SH-SY5Y (cell line): ENCODE measurements around the gene SLC24A3.

ENCODE experiments used
- GATA2 ChIP-seq: IDR thresholded peaks from 2 replicates; pipeline ENCODE4 v1.6.1; 2011; ENCODE audit warnings: mild to moderate bottlenecking, low read depth, low read length
- GATA3 ChIP-seq: IDR thresholded peaks from 2 replicates; pipeline ENCODE4 v1.6.1; 2011; ENCODE audit warnings: low read depth, mild to moderate bottlenecking, low read length, moderate library complexity

Gene SLC24A3

DNA sequence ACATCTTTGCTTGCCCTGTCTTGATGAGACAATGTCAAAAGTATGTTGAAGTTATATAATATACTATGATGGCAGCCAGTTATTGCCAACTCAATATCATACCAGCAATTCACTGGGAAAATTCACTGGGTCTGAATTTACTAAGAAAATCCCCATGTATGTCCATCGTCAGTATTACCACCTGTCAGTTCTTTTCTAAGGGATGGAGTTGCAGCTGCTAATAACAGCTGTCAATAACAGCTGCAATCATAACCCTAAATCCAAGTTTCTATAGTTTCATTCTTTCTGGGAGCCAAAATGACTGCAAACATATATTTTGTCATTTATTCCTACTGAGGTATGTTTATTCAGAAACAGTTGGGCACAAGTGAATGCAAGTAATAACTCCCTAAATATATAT, 413.0 kb downstream of the SLC24A3 start:
- TF ChIP-seq GATA3 = no peak
- no peak for TF ChIP-seq GATA2

DNA sequence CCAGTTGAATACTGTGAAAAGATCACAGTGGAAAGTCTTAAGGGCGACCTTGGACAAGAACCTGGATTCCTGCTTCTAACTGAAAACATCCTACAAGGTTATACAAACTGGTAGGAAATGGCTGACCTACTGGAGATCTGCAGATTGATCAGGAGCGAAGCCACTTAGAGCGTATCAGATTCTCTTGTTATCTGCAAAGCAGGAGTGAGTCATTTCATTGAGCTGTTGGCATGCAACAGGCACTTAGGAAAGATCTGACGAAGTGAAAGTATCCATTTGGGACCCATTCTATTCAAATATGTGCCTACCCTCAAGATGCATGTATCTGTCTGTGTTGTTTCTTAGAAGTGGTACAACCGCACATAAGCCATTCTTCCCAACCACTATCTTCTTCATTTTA, 414.5 kb downstream of the SLC24A3 start:
- TF ChIP-seq GATA3 = no peak

DNA sequence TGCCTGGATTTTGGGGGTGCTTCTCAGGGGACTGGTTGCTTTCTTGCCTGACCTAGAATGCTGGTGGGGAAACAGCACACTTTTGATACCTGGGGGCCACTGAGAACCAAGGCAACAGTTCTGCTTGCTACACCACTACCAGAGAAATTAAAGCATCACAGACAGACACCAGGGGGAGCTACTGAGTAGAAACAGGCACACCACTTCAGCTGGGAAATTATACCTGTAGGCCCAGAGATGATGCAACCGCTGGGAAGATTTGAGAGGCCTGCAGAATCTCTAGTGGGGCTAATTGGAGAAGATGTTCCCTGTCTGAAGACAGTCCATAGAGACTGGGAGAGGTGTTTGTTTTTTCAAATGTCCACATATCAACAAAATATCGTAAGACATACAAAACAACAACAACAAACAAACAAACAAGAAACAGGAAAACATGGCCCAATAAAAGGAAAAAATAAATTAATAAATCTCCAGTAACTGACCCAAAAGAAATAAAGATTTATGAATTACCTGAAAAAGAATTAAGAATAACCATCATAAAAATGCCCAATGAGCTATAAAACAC, 416.2 kb downstream of the SLC24A3 start:
- no peak for TF ChIP-seq GATA2
- no peak for TF ChIP-seq GATA3

DNA sequence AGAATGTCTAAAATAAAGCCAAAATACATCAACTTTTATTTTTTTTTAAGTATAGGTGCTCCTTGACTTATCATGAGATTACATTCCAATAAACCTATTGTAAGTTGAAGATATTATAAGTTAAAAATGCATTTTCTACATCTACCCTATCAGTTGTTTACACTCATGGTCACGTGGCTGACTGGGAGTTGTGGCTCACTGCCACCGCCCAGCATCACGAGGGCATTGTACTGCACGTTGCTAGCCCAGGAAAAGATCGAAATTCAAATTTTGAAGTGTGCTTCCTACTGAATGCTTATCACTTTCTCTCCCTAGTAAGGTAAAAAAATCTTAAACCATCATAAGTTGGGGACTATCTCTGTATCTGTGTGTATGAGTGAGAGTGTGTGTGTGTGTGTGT, 419.0 kb downstream of the SLC24A3 start:
- no peak for TF ChIP-seq GATA3
- no peak for TF ChIP-seq GATA2

DNA sequence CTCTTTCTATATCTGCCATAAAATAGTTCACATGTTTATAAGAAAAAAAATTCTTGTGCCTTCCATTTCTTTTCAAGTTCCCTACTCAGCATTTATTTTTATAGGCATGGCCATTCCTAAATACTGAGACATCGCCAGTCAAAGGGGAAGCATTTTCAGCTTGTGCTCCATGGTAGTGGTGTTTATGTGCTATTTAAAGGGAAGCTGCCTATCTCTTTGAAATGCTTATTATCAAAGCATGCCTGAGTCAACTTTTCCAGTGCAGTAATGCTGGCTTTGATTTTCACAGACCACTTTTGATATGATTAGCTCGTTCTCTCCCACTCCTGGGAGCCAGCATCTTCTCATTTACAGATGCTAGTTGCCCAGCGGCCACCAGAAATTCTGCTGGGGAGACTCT, 421.5 kb downstream of the SLC24A3 start:
- TF ChIP-seq GATA2 (no peak), GATA3 (no peak)

DNA sequence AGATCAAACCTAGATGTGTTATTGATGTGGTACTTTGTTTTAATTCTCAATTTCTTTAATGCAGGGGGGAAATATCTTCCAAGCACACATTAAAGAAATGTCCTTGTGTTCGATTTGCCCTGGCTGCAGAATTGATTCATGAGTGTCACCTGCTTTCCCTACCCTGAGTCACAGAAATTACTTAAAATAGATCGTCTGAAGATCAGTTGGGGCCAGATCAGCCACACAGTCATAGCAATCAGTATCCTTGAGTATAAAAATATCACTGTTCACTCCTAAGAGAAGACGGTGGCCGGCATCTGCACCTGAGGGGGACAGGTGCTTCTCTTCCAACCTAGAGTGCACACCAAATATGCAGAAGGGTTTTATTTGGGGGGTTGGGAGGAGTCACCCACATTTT, 430.4 kb downstream of the SLC24A3 start:
- no peak for TF ChIP-seq GATA3
- no peak for TF ChIP-seq GATA2

DNA sequence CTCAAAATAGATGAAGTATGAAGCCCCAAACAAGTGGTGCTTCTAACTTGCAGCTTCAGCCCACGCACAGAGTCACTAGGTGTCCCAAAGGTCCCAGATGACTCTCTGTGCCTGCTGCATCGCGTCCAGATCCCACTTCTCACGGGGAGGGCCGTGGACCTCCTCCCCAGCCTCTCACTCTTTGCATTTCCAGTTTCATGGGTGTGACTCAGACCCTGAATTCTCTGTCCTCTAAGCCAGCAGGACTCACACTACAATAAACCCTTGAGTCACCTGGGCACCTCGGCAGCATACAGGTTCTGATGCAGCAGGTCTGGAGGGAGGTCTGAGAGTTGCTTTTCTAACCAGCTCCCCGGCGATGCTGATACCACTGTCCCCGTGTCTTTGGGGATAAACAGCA, 431.6 kb downstream of the SLC24A3 start:
- TF ChIP-seq GATA3 (no peak), GATA2 (no peak)

DNA sequence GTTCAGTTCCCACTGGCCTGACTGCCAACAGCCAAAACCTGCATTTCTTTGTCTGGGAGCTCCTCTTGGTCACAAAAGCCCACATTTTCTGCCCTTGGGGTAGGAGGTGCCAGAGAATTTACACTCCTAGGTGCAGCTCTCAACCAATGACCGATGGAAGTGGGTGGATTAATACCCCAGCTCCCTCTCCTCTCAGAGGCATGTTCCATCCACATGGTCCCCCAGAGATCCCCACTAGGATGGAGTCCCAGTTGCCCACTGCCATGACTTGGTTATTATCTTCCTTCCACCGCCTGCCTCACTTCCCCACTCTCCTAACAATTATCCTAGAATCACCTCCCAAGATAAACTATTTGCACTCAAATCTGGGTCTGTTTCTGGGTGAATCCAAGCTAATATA, 434.5 kb downstream of the SLC24A3 start:
- TF ChIP-seq GATA3 = no peak
- TF ChIP-seq GATA2 = no peak

DNA sequence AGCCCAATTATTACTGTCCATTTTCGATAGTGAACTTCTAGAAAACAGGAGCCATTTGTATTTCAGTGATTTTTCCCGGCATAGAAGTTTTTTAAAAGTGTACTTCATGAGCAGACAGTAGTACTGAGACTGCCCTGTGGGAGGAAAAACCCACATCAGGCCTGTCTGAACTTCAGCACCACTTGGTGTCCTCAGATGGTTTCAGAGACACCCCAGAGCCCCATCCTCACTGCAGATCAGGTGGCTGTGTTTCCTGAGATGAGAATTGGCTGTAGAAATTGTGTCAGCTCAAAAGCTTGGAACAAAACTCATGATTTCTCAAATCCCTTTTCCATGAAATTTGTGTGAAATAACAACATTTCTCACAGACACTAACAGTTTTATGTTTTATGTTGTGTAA, 435.6 kb downstream of the SLC24A3 start:
- no peak for TF ChIP-seq GATA2
- no peak for TF ChIP-seq GATA3

DNA sequence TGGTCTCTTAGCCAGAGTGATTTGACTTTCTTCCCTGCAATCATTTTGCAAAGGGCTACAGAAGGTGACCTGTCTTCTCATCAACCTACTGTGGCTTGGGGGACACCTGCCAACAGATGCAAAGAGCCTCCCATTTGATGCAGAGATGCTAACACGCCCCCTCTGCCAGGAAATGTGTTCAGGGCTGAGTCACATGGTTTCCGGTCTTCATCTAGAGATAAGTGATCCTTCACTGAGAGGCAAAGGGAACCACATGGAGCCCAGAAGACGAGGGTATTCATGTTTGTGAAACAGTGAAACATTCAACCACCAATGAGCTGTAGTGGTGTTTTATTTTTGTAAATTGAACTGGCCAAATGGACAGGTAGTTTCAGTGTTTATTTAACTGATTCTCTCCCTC, 436.6 kb downstream of the SLC24A3 start:
- TF ChIP-seq GATA3 (no peak), GATA2 (no peak)

DNA sequence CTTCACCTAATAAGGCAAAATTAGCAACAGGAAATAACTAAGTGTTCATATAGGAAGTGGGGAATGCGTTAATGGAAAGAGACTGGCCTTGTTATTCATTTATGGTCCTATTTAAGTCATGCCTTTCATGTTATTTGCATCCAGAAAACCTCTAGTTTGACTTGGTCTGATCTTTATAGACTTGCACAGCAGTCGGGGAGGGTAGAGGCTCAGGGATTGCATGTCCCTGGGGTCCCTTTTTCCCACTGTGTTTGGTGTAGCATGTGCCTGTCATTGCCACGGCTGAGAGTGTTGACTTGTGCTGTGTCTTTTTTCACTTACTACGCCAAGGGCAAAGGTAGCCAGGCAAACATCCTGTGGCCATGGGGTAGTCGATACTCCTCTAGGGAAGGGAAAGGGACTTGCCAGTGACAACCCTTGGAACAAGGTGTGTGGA, 440.2 kb downstream of the SLC24A3 start:
- no peak for TF ChIP-seq GATA2
- TF ChIP-seq GATA3 = no peak

DNA sequence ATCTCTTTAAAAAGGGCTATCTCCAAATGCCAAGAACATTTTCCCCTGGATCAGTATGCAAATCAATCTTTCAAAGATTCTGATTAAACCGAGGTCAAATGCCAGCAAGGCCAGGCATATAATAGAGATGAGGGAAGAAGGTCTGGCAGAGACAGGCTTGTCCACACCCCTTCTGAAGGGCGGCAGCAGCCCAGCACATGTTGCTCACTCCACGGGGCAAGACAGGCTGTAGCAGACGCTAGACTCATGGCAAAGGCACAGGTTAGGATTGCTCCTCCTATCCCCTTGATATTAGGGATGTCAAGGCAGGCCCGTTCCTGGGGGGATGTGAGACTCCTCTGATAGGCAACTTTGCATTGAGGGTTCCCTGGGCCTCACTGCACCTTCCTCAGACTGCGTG, 440.9 kb downstream of the SLC24A3 start:
- TF ChIP-seq GATA3 = no peak
- TF ChIP-seq GATA2 = no peak

DNA sequence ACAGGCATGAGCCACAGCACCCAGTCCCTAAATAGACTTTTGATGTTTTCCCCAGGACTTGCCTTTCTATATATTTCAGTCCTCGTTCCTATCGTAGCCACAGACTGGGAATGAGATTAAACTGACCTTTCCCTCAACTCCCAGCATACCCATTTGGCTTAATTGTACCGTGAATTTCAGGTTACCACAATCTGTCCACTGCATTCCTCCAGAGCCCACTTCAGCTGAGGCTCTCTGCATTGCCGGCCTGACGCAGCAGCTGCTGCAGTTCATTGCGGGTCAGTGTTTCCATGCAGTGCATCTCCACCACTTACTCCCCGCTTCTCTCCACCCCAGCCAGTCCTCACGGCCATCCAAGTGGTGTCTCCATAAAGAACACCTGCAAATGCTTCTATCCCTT, 442.5 kb downstream of the SLC24A3 start:
- no peak for TF ChIP-seq GATA3

DNA sequence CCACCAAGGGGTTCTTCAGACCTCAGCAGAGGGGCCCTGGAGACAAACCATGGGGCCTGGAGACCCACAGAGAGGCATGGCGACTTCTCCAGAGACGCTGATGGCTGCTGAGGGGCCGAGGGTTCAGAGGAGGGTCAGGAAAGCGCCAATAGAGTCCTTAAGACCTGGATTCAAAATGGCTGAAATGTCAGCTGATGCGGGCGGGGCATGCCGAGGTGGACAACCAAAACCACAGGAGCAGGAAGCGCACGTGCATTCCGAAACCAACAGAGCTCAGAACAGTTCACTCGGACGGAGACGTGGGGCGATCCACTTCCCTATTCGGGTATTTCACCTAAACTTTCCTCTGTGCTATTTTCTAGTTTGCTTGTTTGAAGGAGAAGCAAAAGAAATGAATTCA, 445.7 kb downstream of the SLC24A3 start:
- no peak for TF ChIP-seq GATA3
- TF ChIP-seq GATA2 = no peak

DNA sequence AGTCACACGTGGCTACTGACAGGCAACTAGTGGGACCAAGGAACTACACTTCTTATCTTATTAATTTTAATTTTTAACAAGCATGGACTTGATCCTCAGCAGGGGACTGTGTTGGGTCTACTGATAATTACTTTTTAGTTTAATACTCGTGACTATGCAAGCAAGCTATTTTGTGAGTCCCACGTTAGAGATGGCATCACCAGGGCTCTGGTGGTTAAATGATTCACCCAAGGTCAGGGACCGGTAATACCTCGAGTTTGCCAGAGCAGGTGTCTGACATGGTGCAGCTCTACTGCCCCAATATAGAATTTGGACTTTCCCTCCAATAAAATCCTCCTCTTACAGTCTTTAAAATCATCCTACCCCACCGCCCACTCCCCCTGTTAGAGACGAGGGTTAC, 447.0 kb downstream of the SLC24A3 start:
- TF ChIP-seq GATA3 (no peak), GATA2 (no peak)

DNA sequence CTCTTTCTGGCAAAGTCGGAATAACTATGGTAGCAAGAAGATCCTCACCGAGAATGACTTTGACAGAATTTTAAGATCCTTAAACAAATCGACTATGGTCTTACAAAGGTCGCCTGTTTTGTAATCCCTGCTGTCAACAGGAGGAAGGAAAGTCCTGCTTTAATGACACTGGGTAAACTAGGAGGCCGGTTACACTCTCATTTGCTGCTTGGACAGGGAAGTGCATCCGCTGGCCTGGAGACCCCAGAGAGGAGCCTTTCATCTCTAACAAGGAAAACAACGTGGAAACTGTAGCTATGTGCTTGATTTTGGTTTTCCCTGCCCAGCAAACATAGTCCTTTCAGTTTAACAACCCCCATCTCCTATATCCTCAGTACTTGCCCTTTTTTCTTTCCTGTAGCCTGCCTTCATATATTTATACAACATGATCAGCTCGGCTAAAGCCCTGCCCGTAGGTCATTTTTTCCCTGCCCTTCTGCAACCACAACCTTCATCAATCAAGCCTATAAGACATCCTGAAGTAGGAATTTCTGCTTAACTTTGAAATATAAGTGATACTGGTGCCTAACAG, 448.5 kb downstream of the SLC24A3 start:
- no peak for TF ChIP-seq GATA3
- TF ChIP-seq GATA2 = no peak
